Glutamatergic neuron (in vitro differentiated cells): Measurements from ENCODE around the gene ACTA2. TPM values are rescaled to one million over a fixed set of nuclear protein-coding genes. Genes with fewer than 3 reads are reported as not detected.

Experiments used
- DNase-seq: peaks from one replicate; pipeline ENCODE4 v3.0.0; 2022
- H3K27ac Mint-ChIP-seq: one replicate; pipeline ENCODE4 v1.8.0; 2020; ENCODE audit warnings: mild to moderate bottlenecking, mixed read lengths, inconsistent platforms; ENCODE audit not compliant: unreplicated experiment
- H3K27me3 Mint-ChIP-seq: one replicate; pipeline ENCODE4 v1.8.0; 2020; ENCODE audit warnings: mild to moderate bottlenecking, moderate library complexity, mixed read lengths, inconsistent platforms; ENCODE audit not compliant: unreplicated experiment
- H3K36me3 Mint-ChIP-seq: one replicate; pipeline ENCODE4 v1.8.0; 2020; ENCODE audit warnings: mild to moderate bottlenecking, mixed read lengths, inconsistent platforms; ENCODE audit not compliant: unreplicated experiment
- H3K4me1 Mint-ChIP-seq: one replicate; pipeline ENCODE4 v1.8.0; 2020; ENCODE audit warnings: mild to moderate bottlenecking, low read depth, mixed read lengths, inconsistent platforms; ENCODE audit not compliant: unreplicated experiment
- H3K4me3 Mint-ChIP-seq: one replicate; pipeline ENCODE4 v1.8.0; 2020; ENCODE audit warnings: mild to moderate bottlenecking, mixed read lengths, inconsistent platforms; ENCODE audit not compliant: unreplicated experiment
- H3K9me3 Mint-ChIP-seq: one replicate; pipeline ENCODE4 v1.8.0; 2020; ENCODE audit warnings: mild to moderate bottlenecking, moderate library complexity, mixed read lengths, inconsistent platforms; ENCODE audit not compliant: unreplicated experiment
- total RNA-seq: library from RNA; stranded (reverse); fragmentation: NEBNext Ultra II Directional; extraction: Animal tissue kit (Norgen Biotek cat#: 25700); gene quantifications from one replicate; pipeline ENCODE4 v1.2.1, GENCODE V29; 2021; ENCODE audit not compliant: unreplicated experiment
- TF ChIP-seq, protein P1 (sequence below): fragments of 200-600 bp; sonication (generic); IDR thresholded peaks from one replicate; pipeline ENCODE4 v1.5.0; 2021; ENCODE audit not compliant: partially characterized antibody, unreplicated experiment

The ACTA2 gene
- total RNA-seq, 1 donor from 2014 or later = 4.3 TPM

DNA sequence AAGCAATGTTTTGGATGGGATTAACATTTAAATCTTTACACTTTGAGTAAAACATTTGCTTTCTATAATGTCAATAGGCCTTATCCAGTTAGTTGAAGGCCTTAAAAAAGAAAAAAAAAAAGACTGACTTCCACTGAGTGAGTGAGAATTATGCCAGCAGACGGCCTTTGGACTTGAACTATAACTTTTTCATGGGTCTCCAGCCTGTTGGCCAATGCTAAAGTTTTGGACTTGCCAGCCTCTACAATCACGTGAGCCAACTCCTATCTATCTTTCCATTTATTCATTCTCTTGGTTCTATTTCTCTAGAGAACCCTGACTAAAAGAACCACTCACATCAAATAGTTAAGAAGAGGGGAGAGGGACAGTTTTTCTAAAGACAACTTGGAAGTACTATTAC, 35.3 kb upstream of the ACTA2 start:
- TF ChIP-seq, protein P1, sequence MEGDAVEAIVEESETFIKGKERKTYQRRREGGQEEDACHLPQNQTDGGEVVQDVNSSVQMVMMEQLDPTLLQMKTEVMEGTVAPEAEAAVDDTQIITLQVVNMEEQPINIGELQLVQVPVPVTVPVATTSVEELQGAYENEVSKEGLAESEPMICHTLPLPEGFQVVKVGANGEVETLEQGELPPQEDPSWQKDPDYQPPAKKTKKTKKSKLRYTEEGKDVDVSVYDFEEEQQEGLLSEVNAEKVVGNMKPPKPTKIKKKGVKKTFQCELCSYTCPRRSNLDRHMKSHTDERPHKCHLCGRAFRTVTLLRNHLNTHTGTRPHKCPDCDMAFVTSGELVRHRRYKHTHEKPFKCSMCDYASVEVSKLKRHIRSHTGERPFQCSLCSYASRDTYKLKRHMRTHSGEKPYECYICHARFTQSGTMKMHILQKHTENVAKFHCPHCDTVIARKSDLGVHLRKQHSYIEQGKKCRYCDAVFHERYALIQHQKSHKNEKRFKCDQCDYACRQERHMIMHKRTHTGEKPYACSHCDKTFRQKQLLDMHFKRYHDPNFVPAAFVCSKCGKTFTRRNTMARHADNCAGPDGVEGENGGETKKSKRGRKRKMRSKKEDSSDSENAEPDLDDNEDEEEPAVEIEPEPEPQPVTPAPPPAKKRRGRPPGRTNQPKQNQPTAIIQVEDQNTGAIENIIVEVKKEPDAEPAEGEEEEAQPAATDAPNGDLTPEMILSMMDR = no peak
- Mint-ChIP-seq H3K27ac (no peak overlapping the region), H3K27me3 (peaks cover 10% of the 10 kb centered on the region), H3K36me3 (peaks cover 8% of the 10 kb centered on the region), H3K4me3 (no peak overlapping the region), H3K4me1 (peaks cover 3% of the 10 kb centered on the region), H3K9me3 (no peaks in the 10 kb centered on the region)
- no peak for DNase-seq

DNA sequence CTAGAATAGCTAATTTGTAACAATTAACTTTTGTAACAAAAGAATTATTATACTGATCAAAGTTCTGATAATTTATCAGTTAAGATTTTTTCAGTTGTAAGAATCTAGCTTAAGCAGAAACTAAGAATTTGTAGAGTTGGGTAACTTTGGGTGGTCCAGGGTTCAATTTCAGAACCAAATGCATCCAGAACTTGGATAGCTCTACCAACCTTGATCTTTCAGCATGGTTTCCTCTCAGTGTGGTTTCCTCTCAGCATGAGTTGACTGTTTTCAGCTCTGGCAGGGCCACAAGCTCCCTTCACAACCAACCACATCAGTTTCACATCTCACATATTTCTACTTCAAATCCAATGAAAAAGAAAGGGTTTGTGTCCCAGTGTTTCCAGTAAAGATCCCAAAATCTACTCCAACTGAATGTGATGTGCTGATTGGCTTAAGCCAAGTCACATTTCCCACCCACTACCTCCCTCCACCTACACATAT, 34.7 kb upstream of the ACTA2 start:
- no peaks in the 10 kb centered on the region for H3K9me3 Mint-ChIP-seq
- peaks cover 10% of the 10 kb centered on the region for H3K27me3 Mint-ChIP-seq
- peaks cover 8% of the 10 kb centered on the region for H3K36me3 Mint-ChIP-seq
- no peak overlapping the region for H3K4me3 Mint-ChIP-seq
- TF ChIP-seq, protein P1 = peak; percentile 31
- no peak overlapping the region for H3K27ac Mint-ChIP-seq
- no peak for DNase-seq
- H3K4me1 Mint-ChIP-seq = peaks cover 3% of the 10 kb centered on the region

DNA sequence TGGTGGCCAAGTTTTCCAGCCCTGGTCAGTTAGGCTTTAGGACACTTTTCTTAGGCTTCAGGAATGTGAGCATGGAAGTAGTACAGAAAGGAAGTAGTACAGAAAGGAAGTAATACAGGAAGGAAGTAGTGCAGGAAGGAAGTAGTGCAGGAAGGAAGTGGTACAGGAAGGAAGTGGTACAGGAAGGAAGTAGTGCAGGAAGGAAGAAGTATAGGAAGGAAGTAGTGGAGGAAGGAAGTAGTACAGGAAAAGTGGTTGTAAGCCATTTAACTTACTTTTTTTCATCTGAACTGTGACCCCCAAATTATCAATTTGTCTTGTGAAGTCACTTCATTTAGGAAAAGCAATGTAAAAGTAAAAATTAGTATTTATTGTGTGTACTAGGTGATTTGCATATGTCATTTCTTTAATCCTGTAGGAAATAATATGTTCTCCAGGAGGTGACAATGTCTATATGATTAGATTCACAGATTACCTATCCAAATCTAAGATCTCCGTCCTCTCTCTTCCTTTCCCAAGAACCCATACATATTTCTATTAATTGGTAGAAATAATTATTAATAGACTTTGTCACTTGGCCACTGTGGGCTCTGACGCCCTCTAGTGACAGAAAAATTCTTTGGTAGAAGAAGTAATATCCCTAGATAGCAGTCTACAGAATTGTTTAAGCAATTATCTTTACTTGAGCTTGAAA, 34.1 kb upstream of the ACTA2 start:
- Mint-ChIP-seq H3K4me1 (no peaks in the 10 kb centered on the region), H3K36me3 (peaks cover 5% of the 10 kb centered on the region), H3K27ac (no peak overlapping the region), H3K27me3 (peaks cover 6% of the 10 kb centered on the region), H3K4me3 (no peak overlapping the region), H3K9me3 (no peaks in the 10 kb centered on the region)
- TF ChIP-seq, protein P1 = peak; percentile 76
- no peak for DNase-seq

DNA sequence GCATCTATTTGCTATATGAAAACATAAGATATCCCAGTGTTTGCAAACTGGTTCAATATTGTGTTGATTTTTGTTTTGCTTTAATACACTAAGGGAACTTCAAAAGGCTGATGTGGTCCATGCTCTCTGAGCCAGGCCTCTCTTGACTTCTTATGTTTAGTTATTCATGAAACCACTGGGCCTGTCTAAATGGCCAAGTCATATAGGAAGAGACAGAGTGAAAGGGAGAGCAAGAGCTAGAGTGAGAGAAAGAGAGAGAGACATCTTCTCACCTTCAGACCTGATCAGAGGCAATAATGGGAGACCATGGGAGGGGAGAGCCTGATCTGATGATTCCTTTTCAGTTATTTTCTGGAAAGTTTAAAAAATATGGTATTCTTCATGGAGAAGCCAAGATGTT, 32.0 kb upstream of the ACTA2 start:
- H3K27ac Mint-ChIP-seq = no peak overlapping the region
- no peak overlapping the region for H3K4me3 Mint-ChIP-seq
- no peaks in the 10 kb centered on the region for H3K27me3 Mint-ChIP-seq
- no peaks in the 10 kb centered on the region for H3K4me1 Mint-ChIP-seq
- TF ChIP-seq, protein P1 = no peak
- no peak for DNase-seq
- H3K36me3 Mint-ChIP-seq = no peaks in the 10 kb centered on the region
- no peaks in the 10 kb centered on the region for H3K9me3 Mint-ChIP-seq

DNA sequence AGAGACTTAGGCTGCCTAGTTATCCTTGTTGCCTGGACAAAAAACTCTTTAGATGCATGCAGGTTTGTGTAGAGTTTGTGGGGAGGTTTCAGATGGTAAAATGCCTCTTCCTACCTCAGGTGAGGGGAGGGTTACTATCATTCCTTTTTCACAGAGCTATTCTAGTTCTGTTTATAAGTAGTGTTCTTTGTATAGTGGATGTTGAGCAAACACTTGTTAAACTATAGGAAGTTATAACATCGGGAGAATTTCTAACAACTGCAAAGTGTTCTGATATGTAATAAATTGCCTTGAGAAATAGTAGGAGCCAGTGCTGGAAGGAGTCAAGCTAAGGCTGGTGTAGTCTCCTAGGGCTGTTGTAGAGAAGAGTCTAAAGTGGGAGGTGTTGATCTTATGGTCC, 31.4 kb upstream of the ACTA2 start:
- no peaks in the 10 kb centered on the region for H3K9me3 Mint-ChIP-seq
- no peak overlapping the region for H3K4me3 Mint-ChIP-seq
- TF ChIP-seq, protein P1 = no peak
- no peaks in the 10 kb centered on the region for H3K36me3 Mint-ChIP-seq
- no peaks in the 10 kb centered on the region for H3K27me3 Mint-ChIP-seq
- no peak overlapping the region for H3K27ac Mint-ChIP-seq
- no peak for DNase-seq
- no peaks in the 10 kb centered on the region for H3K4me1 Mint-ChIP-seq
